ENCODE data around the gene GATC. TPM values are rescaled to one million over a fixed set of nuclear protein-coding genes. Genes with fewer than 3 reads are reported as not detected.

GATC gene
- polyA plus RNA-seq, 1 donor (not counting 4 experiments of a cell fraction or from before 2014, with no cell fraction given): 22.4 TPM

- peaks cover 2% of the 10 kb centered on the region for H3K9me1 ChIP-seq (ENCODE audit: control insufficient read depth, extremely low read depth, insufficient read depth, low read length)
- H3K36me3 ChIP-seq (ENCODE audit: control insufficient read depth in 2 of 2, extremely low read depth in 1 of 2, insufficient read depth in 2 of 2, low read length in 2 of 2): peaks cover 0 to 10% of the 10 kb centered on the region in 2 experiments
- H3K9ac ChIP-seq (ENCODE audit: control insufficient read depth, extremely low read depth, insufficient read depth, low read length): no peak overlapping the region
- no peak overlapping the region for H3K27ac ChIP-seq (ENCODE audit: control insufficient read depth, insufficient read depth, low read length)
- dilution Hi-C loops (cut with MboI; ENCODE audit: extremely low pct_ligation_motif_present, low sequenced_read_pairs): no loop called here
- H3K4me2 ChIP-seq (ENCODE audit: control insufficient read depth, extremely low read depth, insufficient read depth, low read depth, low read length): no peak overlapping the region
- TF ChIP-seq, protein P1, sequence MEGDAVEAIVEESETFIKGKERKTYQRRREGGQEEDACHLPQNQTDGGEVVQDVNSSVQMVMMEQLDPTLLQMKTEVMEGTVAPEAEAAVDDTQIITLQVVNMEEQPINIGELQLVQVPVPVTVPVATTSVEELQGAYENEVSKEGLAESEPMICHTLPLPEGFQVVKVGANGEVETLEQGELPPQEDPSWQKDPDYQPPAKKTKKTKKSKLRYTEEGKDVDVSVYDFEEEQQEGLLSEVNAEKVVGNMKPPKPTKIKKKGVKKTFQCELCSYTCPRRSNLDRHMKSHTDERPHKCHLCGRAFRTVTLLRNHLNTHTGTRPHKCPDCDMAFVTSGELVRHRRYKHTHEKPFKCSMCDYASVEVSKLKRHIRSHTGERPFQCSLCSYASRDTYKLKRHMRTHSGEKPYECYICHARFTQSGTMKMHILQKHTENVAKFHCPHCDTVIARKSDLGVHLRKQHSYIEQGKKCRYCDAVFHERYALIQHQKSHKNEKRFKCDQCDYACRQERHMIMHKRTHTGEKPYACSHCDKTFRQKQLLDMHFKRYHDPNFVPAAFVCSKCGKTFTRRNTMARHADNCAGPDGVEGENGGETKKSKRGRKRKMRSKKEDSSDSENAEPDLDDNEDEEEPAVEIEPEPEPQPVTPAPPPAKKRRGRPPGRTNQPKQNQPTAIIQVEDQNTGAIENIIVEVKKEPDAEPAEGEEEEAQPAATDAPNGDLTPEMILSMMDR (optimal IDR thresholded peaks at IDR 0.05 in 1 of 3, IDR thresholded peaks at IDR 0.05 in 1 of 3, conservative IDR thresholded peaks at IDR 0.05 in 1 of 3; ENCODE audit: extremely low read depth in 1 of 3, insufficient read depth in 2 of 3, low read length in 3 of 3): no peak
- no peak for TF ChIP-seq EZH2 (IDR thresholded peaks at IDR 0.05; ENCODE audit: low read length)
- FAIRE-seq (no peak), DNase-seq (ENCODE audit: low read depth, low spot score) (no peak)
- no peaks in the 10 kb centered on the region for H3K9me3 ChIP-seq (ENCODE audit: control insufficient read depth, low read depth, low read length)
- peaks cover 6% of the 10 kb centered on the region for H3K4me1 ChIP-seq (ENCODE audit: control insufficient read depth, extremely low read depth, insufficient read depth, low read length)
- no peak overlapping the region for H3K4me3 ChIP-seq (ENCODE audit: control insufficient read depth in 2 of 3, extremely low read depth in 1 of 3, insufficient read depth in 2 of 3, low read depth in 1 of 3, low read length in 3 of 3)
- no peak overlapping the region for H2AFZ ChIP-seq (ENCODE audit: control insufficient read depth, low read length)
- H3K27me3 ChIP-seq (ENCODE audit: control insufficient read depth, extremely low read depth, insufficient read depth, low read length): no peaks in the 10 kb centered on the region
- H4K20me1 ChIP-seq (ENCODE audit: control insufficient read depth, extremely low read depth, insufficient read depth, low read length): peaks cover 2% of the 10 kb centered on the region
- H3K79me2 ChIP-seq (ENCODE audit: control insufficient read depth, insufficient read depth, low read length): peaks cover 12% of the 10 kb centered on the region
Measured at GRCh38 chr12:120490325-120490724, 44.1 kb downstream of the GATC start.

GRCh38 chr12:120490833-120491512 is 44.7 kb downstream of the GATC start:
- Histone ChIP-seq H3K9me3 (ENCODE audit: control insufficient read depth, low read depth, low read length) (no peaks in the 10 kb centered on the region), H3K4me1 (ENCODE audit: control insufficient read depth, extremely low read depth, insufficient read depth, low read length) (peaks cover 6% of the 10 kb centered on the region), H3K27ac (ENCODE audit: control insufficient read depth, insufficient read depth, low read length) (no peak overlapping the region), H3K9me1 (ENCODE audit: control insufficient read depth, extremely low read depth, insufficient read depth, low read length) (peaks cover 2% of the 10 kb centered on the region), H2AFZ (ENCODE audit: control insufficient read depth, low read length) (no peak overlapping the region), H3K27me3 (ENCODE audit: control insufficient read depth, extremely low read depth, insufficient read depth, low read length) (no peaks in the 10 kb centered on the region), H3K36me3 (ENCODE audit: control insufficient read depth in 2 of 2, extremely low read depth in 1 of 2, insufficient read depth in 2 of 2, low read length in 2 of 2) (peaks cover 0 to 10% of the 10 kb centered on the region in 2 experiments), H3K79me2 (ENCODE audit: control insufficient read depth, insufficient read depth, low read length) (peaks cover 14% of the 10 kb centered on the region), H3K9ac (ENCODE audit: control insufficient read depth, extremely low read depth, insufficient read depth, low read length) (no peak overlapping the region), H4K20me1 (ENCODE audit: control insufficient read depth, extremely low read depth, insufficient read depth, low read length) (peaks cover 2% of the 10 kb centered on the region), H3K4me3 (ENCODE audit: control insufficient read depth in 2 of 3, extremely low read depth in 1 of 3, insufficient read depth in 2 of 3, low read depth in 1 of 3, low read length in 3 of 3) (no peak overlapping the region), H3K4me2 (ENCODE audit: control insufficient read depth, extremely low read depth, insufficient read depth, low read depth, low read length) (no peak overlapping the region)
- FAIRE-seq: no peak
- dilution Hi-C loops (cut with MboI; ENCODE audit: extremely low pct_ligation_motif_present, low sequenced_read_pairs): no loop called here
- DNase-seq (ENCODE audit: low read depth, low spot score): no peak
- TF ChIP-seq EZH2 (IDR thresholded peaks at IDR 0.05; ENCODE audit: low read length): no peak
- TF ChIP-seq, protein P1 (optimal IDR thresholded peaks at IDR 0.05 in 1 of 3, IDR thresholded peaks at IDR 0.05 in 1 of 3, conservative IDR thresholded peaks at IDR 0.05 in 1 of 3; ENCODE audit: extremely low read depth in 1 of 3, insufficient read depth in 2 of 3, low read length in 3 of 3): no peak

All from keratinocyte (primary cell).